Ectodermal cell (in vitro differentiated cells): ENCODE results near the gene ZMYM4. TPM values are rescaled to one million over a fixed set of nuclear protein-coding genes. Genes with fewer than 3 reads are reported as not detected.
"Not testable (repeated sequence)": the region's sequence is repeated elsewhere in the genome, so short reads cannot be mapped to it uniquely, and the experiment has no call there.

Experiments
- H3K27ac ChIP-seq: 2 replicates; pipeline ENCODE4 v1.7.0; 2013; ENCODE audit warnings: mild to moderate bottlenecking, low read depth, low read length; ENCODE audit not compliant: insufficient read depth, poor library complexity, severe bottlenecking
- H3K27me3 ChIP-seq: 2 replicates; pipeline ENCODE4 v1.7.0; 2013; ENCODE audit warnings: mild to moderate bottlenecking, low read length; ENCODE audit not compliant: insufficient read depth, control insufficient read depth, poor library complexity, severe bottlenecking
- H3K36me3 ChIP-seq: one replicate; pipeline ENCODE4 v1.7.0; 2013; ENCODE audit warnings: low read length; ENCODE audit not compliant: control insufficient read depth, insufficient read depth
- H3K4me1 ChIP-seq: one replicate; pipeline ENCODE4 v1.7.0; 2013; ENCODE audit warnings: low read length; ENCODE audit not compliant: control insufficient read depth, insufficient read depth
- H3K4me3 ChIP-seq: 2 replicates; pipeline ENCODE4 v1.7.0; 2013; ENCODE audit warnings: low read depth, low read length, control low read depth; ENCODE audit not compliant: insufficient read depth
- H3K9me3 ChIP-seq: 2 replicates; pipeline ENCODE4 v1.7.0; 2013; ENCODE audit warnings: mild to moderate bottlenecking, low read length, moderate library complexity; ENCODE audit not compliant: control insufficient read depth
- WGBS, 2 experiments: methylation state at CpG; one replicate each; pipeline ENCODE4 v1.1.7; 2013; ENCODE audit warnings: missing lambda C conversion rate in 2 of 2; 5-methylcytosine and 5-hydroxymethylcytosine counted together
- polyA plus RNA-seq, 4 experiments: library from polyadenylated mRNA; stranded (reverse); fragments of 50-300 nt; gene quantifications; one replicate each; pipeline ENCODE4 v1.2.3, GENCODE V29; 2013

Gene ZMYM4
- polyA plus RNA-seq (2013, experiment 1 of 4): 87.7 TPM
- 88.1 TPM for polyA plus RNA-seq (2013, experiment 2 of 4)
- 57.5 TPM for polyA plus RNA-seq (2013, experiment 3 of 4)
- 65.2 TPM for polyA plus RNA-seq (2013, experiment 4 of 4)

DNA sequence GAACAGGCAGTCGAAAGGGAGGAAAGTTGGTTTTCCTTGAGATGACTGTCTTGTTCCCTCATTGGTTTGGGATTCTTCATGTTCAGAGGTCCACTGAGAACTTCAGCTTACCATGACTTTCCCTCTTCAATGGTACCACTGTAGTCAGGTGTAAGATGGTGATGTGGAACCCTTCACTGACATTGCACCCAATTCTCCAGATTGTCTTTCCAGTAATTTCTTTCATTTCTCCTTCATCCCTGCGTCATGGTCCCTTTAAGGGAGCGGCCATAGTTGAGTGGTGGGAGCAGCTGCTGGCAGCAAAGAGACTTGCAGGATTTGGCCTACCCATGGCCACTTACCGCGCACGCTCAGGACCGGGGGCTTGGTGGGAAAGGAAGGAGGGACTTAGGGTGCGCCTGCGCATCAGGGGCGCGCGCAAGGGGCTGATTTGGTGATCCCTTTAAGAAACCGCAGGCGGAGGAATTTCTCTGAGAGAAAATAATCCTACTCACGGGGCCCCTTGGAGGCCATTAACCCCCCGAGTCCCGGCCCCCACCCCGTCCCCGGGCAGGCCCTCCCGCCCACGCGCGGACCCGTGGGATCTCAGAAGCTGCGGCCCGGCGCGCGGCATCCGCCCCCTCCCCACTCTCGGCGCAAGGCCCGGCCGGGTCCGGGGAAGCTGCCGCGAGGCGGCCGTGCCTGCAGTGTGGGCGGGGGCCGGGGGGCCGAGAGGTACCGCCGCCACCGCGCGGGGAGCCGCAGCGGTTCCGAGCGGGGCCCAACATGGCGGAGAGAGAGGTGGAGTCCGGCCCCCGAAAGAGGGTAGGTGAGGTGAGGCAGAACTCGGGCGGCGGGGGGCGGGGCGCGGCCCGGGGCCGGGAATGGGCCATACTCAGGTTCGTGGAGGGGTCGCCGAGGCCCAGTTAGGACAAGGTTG lies at the start of gene ZMYM4:
ZMYM4 (plus strand) TSS at position 428 of the 919 bp plus-strand sequence; CDS start at position 766, 338 bp downstream.
- Histone ChIP-seq H3K36me3 (no peaks in the 10 kb centered on the region), H3K27me3 (no peaks in the 10 kb centered on the region), H3K27ac (peak within 1 kb of the TSS; percentile 91), H3K4me1 (no peaks in the 10 kb centered on the region), H3K9me3 (no peaks in the 10 kb centered on the region), H3K4me3 (peak within 1 kb of the TSS; percentile 79)
- 2% methylated on average over 65 of the region's 65 CpGs for WGBS, 2 experiments

DNA sequence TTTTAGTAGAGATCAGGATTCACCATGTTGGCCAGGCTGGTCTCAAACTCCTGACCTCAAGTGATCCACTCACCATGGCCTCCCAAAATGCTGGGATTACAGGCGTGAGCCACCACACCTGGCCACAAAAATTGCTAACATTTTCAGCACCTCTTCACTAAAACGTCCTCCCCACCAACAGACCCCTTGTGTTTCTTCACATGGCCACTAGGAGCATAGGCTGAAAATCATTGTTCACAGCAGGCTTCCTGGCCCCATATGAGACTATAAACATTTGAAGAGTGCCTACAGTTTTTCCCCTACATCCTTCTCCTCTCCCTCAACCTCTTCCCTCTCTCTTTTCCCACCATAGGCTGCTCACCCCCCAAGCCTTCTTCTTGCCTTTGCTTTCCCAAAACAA lies 47.5 kb upstream of the ZMYM4 start:
- Histone ChIP-seq H3K4me1 (no peaks in the 10 kb centered on the region), H3K9me3 (no peaks in the 10 kb centered on the region), H3K27ac (no peak overlapping the region), H3K36me3 (no peaks in the 10 kb centered on the region), H3K27me3 (no peaks in the 10 kb centered on the region), H3K4me3 (no peak overlapping the region)
- 57 to 62% methylated on average over 2 of the region's 2 CpGs for WGBS, 2 experiments

DNA sequence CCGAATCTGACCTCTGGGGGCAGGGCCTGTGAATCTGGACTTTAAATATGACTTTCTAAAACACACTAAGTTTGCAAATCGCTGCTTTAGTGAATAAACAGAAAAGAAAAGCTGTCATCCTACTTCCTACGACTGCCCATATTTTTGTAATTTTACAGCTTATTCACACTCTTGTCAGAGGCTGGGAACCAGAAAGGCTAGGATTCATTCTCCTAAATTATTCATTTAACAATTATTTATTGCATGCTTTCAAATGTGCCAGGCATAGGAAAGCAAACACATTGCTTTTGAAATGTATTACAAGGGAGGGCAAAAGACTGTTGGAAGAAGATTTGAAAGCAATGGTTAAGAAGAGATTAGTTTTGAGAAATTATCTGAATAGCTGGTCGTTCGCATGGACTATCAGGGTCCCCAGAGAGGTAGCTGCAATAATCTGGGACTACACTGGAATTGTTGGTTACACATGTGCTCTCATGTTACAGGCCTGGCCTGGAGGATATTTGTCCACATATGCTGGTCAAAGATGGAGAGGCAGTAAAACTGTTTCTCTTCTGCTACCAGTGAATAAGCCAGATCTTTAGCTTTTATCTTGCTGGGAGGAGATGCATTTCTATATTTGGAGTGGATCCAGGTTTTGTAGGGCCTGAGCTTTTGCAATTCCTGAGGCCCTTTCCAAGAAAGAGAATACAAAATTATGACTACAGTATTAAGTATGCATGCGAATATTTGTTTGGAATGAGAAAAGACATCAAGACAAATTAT lies 46.0 kb upstream of the ZMYM4 start:
- WGBS, 2 experiments: 85 to 91% methylated on average over 6 of the region's 6 CpGs
- Histone ChIP-seq H3K9me3 (no peaks in the 10 kb centered on the region), H3K4me1 (no peaks in the 10 kb centered on the region), H3K27ac (no peak overlapping the region), H3K36me3 (no peaks in the 10 kb centered on the region), H3K27me3 (no peaks in the 10 kb centered on the region), H3K4me3 (no peak overlapping the region)

DNA sequence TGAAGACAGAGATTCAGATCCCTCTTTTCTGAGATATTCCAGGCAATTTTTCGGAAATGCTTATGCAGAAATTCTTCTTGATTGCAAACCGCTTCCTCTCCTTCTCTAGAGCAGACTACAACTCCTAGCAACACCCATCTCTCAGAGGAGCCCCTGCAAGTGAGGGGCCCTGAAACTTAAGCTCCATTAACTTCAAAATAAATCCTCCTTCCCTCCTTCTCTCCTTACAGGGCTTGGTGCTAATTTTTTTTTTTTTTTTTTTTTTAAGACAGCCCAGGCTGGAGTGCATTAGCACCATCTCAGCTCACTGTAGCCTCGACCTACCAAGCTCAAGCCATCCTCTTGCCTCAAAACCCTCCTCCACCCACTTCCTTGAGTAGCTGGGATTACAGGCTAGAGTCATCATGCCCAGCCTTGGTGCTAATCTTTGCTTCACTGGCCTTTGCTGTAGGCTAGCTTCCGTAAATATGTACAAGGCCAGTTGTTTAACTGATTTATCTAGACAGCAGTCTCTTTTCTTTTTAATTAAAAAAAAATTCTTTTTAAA lies 45.4 kb upstream of the ZMYM4 start:
- H3K27ac ChIP-seq: no peak overlapping the region

DNA sequence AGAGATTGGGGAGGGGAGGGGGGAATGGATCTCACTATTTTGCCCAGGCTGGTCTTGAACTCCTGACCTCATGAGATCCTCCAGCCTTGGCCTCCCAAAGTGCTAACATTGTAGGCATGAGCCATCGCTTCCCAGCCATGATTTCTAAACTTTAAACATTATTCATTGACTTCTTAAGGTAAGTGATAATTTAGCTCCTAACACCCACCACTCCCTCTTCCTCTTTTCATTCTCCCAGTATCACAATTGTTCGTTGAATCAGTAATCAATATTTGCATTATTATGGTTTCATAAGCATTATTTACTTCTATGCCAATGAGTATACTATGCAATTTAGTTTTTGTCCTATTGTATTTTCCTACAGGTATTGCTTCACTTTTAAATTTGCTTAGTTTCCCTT lies 42.0 kb upstream of the ZMYM4 start:
- Histone ChIP-seq H3K9me3 (no peaks in the 10 kb centered on the region), H3K4me1 (no peaks in the 10 kb centered on the region), H3K4me3 (no peak overlapping the region), H3K27ac (no peak overlapping the region), H3K36me3 (no peaks in the 10 kb centered on the region), H3K27me3 (no peaks in the 10 kb centered on the region)
- WGBS, 2 experiments: 97 to 100% methylated on average over 2 of the region's 2 CpGs

More for the DNA sequence above, 45.4 kb upstream of the ZMYM4 start:
- Histone ChIP-seq H3K27me3 (no peaks in the 10 kb centered on the region), H3K4me3 (no peak overlapping the region), H3K9me3 (no peaks in the 10 kb centered on the region), H3K4me1 (no peaks in the 10 kb centered on the region), H3K36me3 (no peaks in the 10 kb centered on the region)
- WGBS, 2 experiments: 83 to 86% methylated on average over 4 of the region's 4 CpGs

DNA sequence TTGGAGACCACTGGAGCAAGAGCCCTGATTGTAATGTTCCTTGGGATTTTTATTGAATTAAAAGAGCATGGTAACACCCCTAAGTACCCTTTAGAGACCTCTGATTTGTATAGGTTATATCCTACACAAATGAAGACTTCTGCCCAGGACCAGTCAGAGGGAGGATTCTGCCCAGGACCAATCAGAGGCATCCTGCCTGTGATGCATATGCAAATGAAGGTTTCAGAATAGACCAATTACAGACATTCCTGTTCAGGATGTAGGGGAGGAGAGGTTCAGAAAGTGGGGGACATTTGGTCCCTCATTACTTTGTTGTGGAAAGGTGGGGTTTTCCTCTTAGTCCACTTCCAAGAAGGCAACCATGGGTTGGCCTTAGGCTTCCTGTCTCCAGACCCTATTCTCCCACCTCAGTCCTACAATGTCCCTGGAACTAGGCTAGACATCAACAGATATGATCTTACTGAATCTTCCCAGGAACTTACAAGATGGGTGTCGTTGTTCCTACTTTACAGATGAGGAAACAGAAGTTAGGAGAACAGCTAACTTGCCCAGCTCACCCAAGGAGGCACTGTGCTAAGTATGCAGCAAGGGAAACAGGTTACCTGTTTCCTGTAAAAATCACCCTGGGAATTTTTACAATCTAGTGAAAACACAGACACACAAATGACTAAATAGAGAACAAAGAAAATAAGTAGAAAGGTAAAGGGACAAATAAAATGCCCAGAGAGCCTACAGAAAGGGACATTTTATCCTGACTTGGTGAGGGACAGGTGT lies 38.7 kb upstream of the ZMYM4 start:
- Histone ChIP-seq H3K4me3 (no peak overlapping the region), H3K9me3 (no peaks in the 10 kb centered on the region), H3K27ac (no peak overlapping the region), H3K27me3 (no peaks in the 10 kb centered on the region), H3K36me3 (no peaks in the 10 kb centered on the region), H3K4me1 (no peaks in the 10 kb centered on the region)
- WGBS, 2 experiments: 95 to 96% methylated on average over 1 of the region's 1 CpG

DNA sequence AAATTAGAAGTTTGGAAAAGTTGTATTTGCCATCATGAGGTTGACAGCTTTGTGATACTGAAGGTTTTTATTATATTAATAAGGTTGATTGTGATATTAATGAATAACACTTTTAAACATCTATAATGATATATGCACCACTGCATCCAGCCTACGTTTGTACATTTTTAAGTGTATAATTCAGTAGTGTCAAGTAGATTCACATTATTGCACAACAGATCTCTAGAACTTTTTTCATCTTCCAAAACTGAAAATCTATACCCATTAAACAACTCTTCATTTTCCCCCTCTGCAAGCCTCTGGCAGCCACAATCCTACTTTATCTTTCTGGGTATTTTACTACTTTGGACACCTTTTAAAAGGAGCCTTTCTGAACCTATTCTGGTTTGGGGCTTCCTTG lies 37.2 kb upstream of the ZMYM4 start:
- Histone ChIP-seq H3K4me1 (no peaks in the 10 kb centered on the region), H3K27ac (no peak overlapping the region), H3K27me3 (no peaks in the 10 kb centered on the region), H3K36me3 (no peaks in the 10 kb centered on the region), H3K9me3 (no peaks in the 10 kb centered on the region), H3K4me3 (no peak overlapping the region)
- 92% methylated on average over 1 of the region's 1 CpG; no CpG with 5 or more reads in 1 of the 2 experiments for WGBS, 2 experiments

DNA sequence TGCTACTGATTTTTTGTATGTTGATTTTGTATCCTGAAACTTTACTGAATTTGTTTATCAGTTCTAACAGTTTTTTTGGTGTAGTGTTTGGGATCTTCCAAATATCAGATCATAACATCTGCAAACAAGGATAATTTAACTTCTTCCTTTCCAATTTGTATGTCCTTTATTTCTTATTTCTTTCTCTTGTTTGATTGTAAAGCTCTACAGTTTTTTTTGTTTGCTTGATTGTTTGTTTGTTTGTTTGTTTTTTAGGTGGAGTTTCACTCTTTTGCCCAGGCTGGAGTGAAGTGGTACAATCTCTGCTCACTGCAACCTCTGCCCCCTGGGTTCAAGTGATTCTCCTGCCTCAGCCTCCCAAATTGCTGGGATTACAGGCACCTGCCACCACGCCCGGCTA lies 31.7 kb upstream of the ZMYM4 start:
- H3K4me1 ChIP-seq, H3K27ac ChIP-seq, H3K36me3 ChIP-seq, H3K27me3 ChIP-seq, H3K9me3 ChIP-seq, H3K4me3 ChIP-seq: not testable (repeated sequence)
- 87 to 90% methylated on average over 2 of the region's 2 CpGs for WGBS, 2 experiments

DNA sequence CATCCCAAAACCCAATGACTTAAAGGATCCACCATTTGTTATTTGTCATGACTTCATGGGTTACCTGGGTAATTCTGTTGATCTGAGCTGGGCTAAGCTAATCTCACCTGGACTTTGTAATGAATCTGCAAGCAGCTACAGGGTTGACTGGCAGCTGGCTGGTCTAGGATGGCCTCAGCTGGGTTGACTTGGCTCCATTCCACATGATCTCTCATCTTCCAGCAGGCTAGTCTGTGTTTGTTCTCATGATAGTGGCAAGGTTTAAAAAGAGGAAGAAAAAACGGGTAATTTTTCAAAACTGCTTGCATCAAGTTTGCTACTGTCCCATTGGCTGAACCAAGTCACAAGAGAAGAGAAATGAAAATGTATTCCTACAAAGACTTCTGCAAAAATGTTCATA lies 24.8 kb upstream of the ZMYM4 start:
- Histone ChIP-seq H3K36me3 (no peaks in the 10 kb centered on the region), H3K4me1 (no peaks in the 10 kb centered on the region), H3K27me3 (no peaks in the 10 kb centered on the region), H3K4me3 (no peak overlapping the region), H3K27ac (no peak overlapping the region), H3K9me3 (no peaks in the 10 kb centered on the region)
- WGBS, 2 experiments: 78 to 92% methylated on average over 1 of the region's 1 CpG
